ENCODE measurements around the gene PEX26. TPM values are rescaled to one million over a fixed set of nuclear protein-coding genes. Genes with fewer than 3 reads are reported as not detected.
"Not testable (repeated sequence)": the region's sequence is repeated elsewhere in the genome, so short reads cannot be mapped to it uniquely, and the experiment has no call there.

PEX26 gene
- polyA plus RNA-seq, 1 donor from 2014 or later, result 30.2 TPM

- Histone ChIP-seq H3K9me2 (ENCODE audit: insufficient read depth, low read length) (no peaks in the 10 kb centered on the region), H4K20me1 (ENCODE audit: insufficient read depth) (no peaks in the 10 kb centered on the region), H3K27ac (ENCODE audit: low read length) (no peak overlapping the region), H3K36me3 (ENCODE audit: insufficient read depth, low read length) (no peaks in the 10 kb centered on the region), H3K9ac (ENCODE audit: low read length) (no peak overlapping the region), H3K4me3 (ENCODE audit: low read length) (no peak overlapping the region), H3K27me3 (ENCODE audit: insufficient read depth, low read depth, low read length) (no peaks in the 10 kb centered on the region), H3K79me2 (replicated peaks; ENCODE audit: insufficient read depth, low read length) (no peaks in the 10 kb centered on the region), H3K9me3 (ENCODE audit: low read length) (no peaks in the 10 kb centered on the region), H3F3A (ENCODE audit: insufficient read depth, low read length, poor library complexity, severe bottlenecking) (no peaks in the 10 kb centered on the region), H2AFZ (ENCODE audit: low read depth, low read length) (no peak overlapping the region), H3K4me2 (ENCODE audit: low read length) (no peak overlapping the region)
- TF ChIP-seq TAF1 (IDR thresholded peaks at IDR 0.05; ENCODE audit: low read depth) (no peak), SMC3 (conservative IDR thresholded peaks at IDR 0.05; ENCODE audit: poor library complexity) (no peak)
- TF ChIP-seq, protein P1, sequence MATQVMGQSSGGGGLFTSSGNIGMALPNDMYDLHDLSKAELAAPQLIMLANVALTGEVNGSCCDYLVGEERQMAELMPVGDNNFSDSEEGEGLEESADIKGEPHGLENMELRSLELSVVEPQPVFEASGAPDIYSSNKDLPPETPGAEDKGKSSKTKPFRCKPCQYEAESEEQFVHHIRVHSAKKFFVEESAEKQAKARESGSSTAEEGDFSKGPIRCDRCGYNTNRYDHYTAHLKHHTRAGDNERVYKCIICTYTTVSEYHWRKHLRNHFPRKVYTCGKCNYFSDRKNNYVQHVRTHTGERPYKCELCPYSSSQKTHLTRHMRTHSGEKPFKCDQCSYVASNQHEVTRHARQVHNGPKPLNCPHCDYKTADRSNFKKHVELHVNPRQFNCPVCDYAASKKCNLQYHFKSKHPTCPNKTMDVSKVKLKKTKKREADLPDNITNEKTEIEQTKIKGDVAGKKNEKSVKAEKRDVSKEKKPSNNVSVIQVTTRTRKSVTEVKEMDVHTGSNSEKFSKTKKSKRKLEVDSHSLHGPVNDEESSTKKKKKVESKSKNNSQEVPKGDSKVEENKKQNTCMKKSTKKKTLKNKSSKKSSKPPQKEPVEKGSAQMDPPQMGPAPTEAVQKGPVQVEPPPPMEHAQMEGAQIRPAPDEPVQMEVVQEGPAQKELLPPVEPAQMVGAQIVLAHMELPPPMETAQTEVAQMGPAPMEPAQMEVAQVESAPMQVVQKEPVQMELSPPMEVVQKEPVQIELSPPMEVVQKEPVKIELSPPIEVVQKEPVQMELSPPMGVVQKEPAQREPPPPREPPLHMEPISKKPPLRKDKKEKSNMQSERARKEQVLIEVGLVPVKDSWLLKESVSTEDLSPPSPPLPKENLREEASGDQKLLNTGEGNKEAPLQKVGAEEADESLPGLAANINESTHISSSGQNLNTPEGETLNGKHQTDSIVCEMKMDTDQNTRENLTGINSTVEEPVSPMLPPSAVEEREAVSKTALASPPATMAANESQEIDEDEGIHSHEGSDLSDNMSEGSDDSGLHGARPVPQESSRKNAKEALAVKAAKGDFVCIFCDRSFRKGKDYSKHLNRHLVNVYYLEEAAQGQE (IDR thresholded peaks at IDR 0.05; ENCODE audit: borderline replicate concordance), result peak; percentile 14
Measured at GRCh38 chr22:18070041-18070440, 7.7 kb upstream of the PEX26 start.

GRCh38 chr22:18070556-18071306, 7.1 kb upstream of the PEX26 start:
- H3K9me3 ChIP-seq (ENCODE audit: low read length), result no peaks in the 10 kb centered on the region
- no peaks in the 10 kb centered on the region for H3K36me3 ChIP-seq (ENCODE audit: insufficient read depth, low read length)
- H2AFZ ChIP-seq (ENCODE audit: low read depth, low read length), result no peak overlapping the region
- H3F3A ChIP-seq (ENCODE audit: insufficient read depth, low read length, poor library complexity, severe bottlenecking), result no peaks in the 10 kb centered on the region
- H3K4me2 ChIP-seq (ENCODE audit: low read length), result no peak overlapping the region
- no peaks in the 10 kb centered on the region for H3K27me3 ChIP-seq (ENCODE audit: insufficient read depth, low read depth, low read length)
- no peaks in the 10 kb centered on the region for H3K79me2 ChIP-seq (replicated peaks; ENCODE audit: insufficient read depth, low read length)
- no peak overlapping the region for H3K9ac ChIP-seq (ENCODE audit: low read length)
- H3K27ac ChIP-seq (ENCODE audit: low read length), result no peak overlapping the region
- no peaks in the 10 kb centered on the region for H3K9me2 ChIP-seq (ENCODE audit: insufficient read depth, low read length)
- H4K20me1 ChIP-seq (ENCODE audit: insufficient read depth), result no peaks in the 10 kb centered on the region
- TF ChIP-seq TAF1 (IDR thresholded peaks at IDR 0.05; ENCODE audit: low read depth) (no peak), EZH2 (IDR thresholded peaks at IDR 0.05; ENCODE audit: borderline replicate concordance, insufficient read depth, low read length, poor library complexity, severe bottlenecking) (no peak), RAD21 (conservative IDR thresholded peaks at IDR 0.05) (no peak), POLR2AphosphoS5 (IDR thresholded peaks at IDR 0.05) (no peak)
- TF ChIP-seq, protein P2, sequence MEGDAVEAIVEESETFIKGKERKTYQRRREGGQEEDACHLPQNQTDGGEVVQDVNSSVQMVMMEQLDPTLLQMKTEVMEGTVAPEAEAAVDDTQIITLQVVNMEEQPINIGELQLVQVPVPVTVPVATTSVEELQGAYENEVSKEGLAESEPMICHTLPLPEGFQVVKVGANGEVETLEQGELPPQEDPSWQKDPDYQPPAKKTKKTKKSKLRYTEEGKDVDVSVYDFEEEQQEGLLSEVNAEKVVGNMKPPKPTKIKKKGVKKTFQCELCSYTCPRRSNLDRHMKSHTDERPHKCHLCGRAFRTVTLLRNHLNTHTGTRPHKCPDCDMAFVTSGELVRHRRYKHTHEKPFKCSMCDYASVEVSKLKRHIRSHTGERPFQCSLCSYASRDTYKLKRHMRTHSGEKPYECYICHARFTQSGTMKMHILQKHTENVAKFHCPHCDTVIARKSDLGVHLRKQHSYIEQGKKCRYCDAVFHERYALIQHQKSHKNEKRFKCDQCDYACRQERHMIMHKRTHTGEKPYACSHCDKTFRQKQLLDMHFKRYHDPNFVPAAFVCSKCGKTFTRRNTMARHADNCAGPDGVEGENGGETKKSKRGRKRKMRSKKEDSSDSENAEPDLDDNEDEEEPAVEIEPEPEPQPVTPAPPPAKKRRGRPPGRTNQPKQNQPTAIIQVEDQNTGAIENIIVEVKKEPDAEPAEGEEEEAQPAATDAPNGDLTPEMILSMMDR (IDR thresholded peaks at IDR 0.05; ENCODE audit: poor library complexity, severe bottlenecking), result no peak
- TF ChIP-seq, protein P1 (IDR thresholded peaks at IDR 0.05; ENCODE audit: borderline replicate concordance), result no peak
- no peak overlapping the region for H3K4me3 ChIP-seq (ENCODE audit: low read length)

- not testable (repeated sequence) for H4K20me1 ChIP-seq (ENCODE audit: insufficient read depth); H2AFZ ChIP-seq (ENCODE audit: low read depth, low read length); H3K27me3 ChIP-seq (ENCODE audit: insufficient read depth, low read depth, low read length); H3K36me3 ChIP-seq (ENCODE audit: insufficient read depth, low read length); H3K4me2 ChIP-seq (ENCODE audit: low read length); H3F3A ChIP-seq (ENCODE audit: insufficient read depth, low read length, poor library complexity, severe bottlenecking); H3K79me2 ChIP-seq (replicated peaks; ENCODE audit: insufficient read depth, low read length); H3K9me3 ChIP-seq (ENCODE audit: low read length); H3K27ac ChIP-seq (ENCODE audit: low read length); H3K9me2 ChIP-seq (ENCODE audit: insufficient read depth, low read length); H3K9ac ChIP-seq (ENCODE audit: low read length); H3K4me3 ChIP-seq (ENCODE audit: low read length)
Measured at GRCh38 chr22:18071307-18071967, 6.4 kb upstream of the PEX26 start.

Measured in neural cell (in vitro differentiated cells).